Hematopoietic multipotent progenitor cell treated with erythropoietin and hydrocortisone succinate and interleukin-3 and kit ligand, for 8 days (in vitro differentiated cells): Measurements from ENCODE around the gene MRPS26.
"Not testable (repeated sequence)": the region's sequence is repeated elsewhere in the genome, so short reads cannot be mapped to it uniquely, and the experiment has no call there.

Source experiments
- DNase-seq: peaks from one replicate; pipeline ENCODE4 v3.0.0-alpha.2; 2015

MRPS26 gene

DNA sequence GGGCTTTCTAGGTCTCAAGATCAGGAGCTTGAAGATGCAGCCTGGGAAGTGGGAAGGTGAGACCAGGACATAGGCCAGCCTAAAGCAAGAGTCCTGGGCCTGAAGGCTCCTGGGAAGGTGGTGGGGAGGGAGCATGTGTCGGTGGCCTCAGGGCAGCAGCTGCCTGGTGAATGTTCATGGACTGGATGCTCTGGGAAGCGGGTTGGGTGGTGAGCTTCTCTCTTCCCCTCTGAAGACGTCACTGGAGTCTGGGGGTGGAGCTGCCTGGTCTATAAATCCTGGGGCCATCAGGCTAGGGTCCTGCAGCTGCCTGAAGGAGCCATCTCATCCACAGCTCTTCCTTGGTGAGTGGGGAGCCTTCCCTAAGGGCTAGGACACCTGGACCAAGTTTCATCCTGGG is 2.5 kb upstream of the MRPS26 start, which contains the start of gene GNRH2:
TSS of gene GNRH2 (plus strand) at position 301 of the 400 bp plus-strand sequence. CDS start 793 bp downstream, outside the sequence.
- DNase-seq = no peak

DNA sequence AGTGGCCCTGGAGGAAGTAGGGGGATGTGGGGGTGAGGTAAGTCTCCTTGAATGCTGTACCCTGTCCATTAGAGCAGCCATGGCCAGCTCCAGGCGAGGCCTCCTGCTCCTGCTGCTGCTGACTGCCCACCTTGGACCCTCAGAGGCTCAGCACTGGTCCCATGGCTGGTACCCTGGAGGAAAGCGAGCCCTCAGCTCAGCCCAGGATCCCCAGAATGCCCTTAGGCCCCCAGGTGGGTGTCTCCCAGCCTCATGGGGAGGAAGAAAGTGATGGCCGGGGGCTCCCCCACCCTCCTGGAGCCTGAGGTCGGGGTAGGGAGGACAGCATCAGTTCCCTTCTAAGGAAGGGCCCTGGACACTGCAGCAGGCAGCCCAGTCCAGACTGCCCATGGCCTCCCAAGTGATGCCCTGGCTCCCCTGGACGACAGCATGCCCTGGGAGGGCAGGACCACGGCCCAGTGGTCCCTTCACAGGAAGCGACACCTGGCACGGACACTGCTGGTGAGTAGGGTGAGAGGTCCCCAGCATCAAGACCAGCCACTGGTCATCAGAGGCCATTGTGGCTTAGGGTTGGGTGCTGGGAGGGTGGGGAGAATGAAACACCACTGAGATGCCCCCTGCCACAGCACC is 1.4 kb upstream of the MRPS26 start:
- DNase-seq = no peak

DNA sequence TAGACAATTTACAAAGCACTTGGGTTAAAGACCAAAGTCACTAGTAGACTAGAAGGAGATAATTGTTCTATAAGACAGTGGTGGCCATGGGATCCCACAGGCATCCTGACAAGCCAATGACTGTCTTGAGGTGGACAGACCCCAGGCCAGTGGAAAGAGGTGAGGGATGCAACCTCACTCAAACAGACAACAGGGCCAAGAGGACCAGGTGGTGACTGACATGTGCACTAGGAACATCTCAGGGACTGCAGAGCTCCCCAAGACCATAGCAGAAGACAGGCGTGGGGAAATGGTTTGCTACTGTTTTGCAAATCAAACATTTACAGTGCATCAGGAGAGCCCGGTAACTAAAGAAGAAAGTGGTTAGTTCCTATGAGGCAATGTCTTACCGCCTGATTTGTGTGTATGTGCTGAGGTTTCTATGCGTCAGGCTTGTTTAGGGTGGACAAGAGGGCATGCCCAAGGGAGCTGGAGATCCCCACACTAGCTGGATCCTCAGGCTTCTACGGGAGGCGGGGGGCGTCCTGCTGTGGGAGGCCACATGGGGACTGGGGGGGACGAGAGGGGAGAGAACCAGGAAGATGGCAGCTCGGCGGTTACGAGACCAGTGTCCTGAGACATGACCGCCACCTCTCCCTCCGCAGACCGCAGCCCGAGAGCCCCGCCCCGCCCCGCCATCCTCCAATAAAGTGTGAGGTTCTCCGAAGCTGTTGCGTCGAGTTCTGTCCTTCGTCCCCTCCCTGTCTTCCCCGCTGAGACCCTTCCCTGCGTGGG is 623 bp upstream of the MRPS26 start:
- DNase-seq = no peak

DNA sequence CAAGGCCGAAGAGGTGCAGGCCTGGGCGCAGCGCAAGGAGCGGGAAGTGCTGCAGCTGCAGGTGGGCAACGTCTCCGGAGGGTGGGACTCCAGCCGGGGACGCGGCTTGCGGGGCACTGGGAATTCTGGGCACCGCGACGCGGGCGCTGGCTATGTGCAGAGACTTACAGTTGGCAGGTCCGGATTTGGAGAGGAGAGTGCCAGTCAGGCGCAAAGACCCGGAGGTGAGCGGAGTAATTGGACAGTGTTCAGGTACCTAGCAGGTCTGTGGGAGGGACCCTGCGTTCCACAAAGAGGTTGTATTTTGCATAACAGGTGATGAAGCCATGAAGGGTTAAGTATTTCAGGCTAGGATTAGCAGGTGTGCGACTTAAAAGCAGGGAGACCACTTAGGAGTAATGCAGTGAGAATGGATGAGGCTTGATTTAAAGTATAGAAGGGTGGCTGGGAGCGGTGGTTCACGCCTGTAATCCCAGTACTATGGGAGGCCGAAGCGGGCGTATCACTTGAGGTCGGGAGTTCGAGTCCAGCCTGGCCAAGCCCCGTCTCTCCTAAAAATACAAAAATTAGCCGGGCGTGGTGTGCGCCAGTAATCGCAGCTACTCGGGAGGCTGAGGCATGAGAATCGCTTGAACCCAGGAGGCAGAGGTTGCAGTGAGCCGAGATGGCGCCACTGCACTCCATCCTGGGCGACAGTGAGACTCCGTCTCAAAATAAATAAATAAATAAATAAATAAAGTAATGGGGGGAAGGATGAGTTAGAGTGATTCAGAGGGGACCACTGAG is 1.0 kb downstream of the MRPS26 start:
- no peak for DNase-seq

DNA sequence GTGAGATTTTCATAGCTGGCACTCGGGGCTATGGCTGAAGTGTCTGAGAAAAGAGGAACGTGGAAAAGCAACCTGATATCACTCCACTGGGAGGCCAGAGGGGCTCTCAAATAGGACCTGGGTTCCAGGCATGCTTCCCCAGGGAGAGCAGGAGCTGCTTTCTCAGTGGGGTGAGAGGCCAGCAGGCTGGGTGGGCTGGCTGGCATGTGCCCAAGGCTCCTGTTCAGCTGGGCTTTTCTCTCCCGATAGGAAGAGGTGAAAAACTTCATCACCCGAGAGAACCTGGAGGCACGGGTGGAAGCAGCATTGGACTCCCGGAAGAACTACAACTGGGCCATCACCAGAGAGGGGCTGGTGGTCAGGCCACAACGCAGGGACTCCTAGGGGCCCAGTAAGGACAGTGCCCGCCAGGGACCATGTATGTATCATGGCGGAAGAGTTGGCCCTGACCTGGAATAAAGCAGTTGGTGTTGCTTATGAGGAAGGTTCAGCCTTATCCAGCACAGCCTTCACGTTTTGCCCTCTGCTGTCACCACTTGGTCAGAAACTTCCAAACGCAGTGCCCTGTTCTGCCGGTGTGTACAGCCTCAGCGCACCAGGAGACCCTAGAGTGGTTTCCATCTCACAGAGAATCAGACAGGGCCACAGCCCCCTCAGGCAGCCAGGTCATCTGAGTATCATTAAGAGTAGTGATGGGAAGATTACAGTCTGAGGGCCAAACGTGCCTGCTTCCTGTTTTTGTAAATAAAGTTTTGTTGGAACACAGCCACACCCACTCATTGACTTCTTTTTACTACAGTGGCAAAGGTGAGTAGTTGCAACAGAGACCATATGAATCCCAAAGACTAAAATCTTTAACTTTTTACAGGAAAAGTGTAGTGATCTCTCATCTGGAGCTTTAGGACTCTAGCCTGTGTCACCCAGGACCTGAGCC is 1.9 kb downstream of the MRPS26 start:
- peak; percentile 10 for DNase-seq

DNA sequence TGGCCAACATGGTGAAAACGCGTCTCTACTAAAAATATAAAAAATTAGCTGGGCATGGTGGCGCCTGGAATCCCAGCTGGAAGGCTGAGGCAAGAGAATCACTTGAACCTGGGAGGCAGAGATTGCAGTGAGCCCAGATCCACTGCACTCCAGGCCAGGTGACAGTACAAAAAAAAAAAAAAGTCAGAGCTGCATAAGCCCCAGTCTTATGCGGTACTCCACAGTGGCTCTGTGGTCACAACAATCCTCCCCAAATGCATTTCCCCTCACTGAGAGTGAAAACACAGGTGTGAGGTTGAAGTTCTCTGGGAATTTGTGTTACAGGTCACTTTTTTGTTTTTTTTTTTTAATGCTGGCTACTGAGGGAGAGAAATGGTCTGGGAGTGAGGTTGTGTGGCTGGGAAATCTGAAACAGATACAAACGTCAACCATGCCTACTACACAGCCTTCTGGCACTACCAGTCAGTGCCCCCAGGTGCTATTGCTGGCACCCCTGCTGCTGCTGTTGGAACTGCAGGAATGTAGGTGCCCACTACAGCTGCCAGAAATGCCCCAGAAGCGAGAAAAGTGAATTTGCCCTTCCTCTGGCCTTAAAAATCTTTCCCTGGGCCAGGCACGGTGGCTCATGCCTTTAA is 5.7 kb downstream of the MRPS26 start:
- no peak for DNase-seq

DNA sequence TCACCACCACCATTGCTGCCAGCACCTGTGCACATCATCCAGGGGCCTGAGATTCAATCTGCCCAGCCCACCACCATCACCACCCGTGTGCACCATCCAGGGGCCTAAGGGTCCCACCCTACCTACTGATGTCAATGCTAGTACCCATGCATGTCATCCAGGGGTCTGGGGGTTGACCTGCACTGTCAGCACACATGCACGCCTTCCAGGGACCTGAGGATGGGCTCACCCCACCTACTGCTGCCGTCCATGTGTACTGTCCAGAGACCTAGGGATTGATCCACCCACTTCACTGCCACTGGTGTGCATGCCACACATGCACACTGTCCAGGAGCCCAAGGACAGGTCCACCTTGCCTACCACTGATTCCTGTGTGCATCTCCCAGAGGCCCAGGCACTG is 13.6 kb downstream of the MRPS26 start:
- no peak for DNase-seq

DNA sequence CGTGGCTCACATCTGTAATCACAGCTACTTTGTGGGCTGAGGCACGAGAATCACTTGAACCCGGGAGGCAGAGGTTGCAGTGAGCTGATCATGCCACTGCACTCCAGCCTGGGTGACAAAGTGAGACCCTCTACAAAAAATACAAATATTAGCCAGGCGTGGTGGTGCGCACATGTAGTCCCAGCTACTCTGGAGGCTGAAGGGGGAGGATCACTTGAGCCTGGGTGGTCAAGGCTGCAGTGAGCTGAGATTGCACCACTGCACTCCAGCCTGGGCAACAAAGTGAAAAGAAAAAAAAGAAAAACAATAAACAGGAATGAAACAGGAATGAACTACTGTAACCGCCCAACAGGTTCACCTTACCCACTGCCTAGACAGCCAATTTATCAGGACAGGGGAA is 18.3 kb downstream of the MRPS26 start:
- DNase-seq = not testable (repeated sequence)

DNA sequence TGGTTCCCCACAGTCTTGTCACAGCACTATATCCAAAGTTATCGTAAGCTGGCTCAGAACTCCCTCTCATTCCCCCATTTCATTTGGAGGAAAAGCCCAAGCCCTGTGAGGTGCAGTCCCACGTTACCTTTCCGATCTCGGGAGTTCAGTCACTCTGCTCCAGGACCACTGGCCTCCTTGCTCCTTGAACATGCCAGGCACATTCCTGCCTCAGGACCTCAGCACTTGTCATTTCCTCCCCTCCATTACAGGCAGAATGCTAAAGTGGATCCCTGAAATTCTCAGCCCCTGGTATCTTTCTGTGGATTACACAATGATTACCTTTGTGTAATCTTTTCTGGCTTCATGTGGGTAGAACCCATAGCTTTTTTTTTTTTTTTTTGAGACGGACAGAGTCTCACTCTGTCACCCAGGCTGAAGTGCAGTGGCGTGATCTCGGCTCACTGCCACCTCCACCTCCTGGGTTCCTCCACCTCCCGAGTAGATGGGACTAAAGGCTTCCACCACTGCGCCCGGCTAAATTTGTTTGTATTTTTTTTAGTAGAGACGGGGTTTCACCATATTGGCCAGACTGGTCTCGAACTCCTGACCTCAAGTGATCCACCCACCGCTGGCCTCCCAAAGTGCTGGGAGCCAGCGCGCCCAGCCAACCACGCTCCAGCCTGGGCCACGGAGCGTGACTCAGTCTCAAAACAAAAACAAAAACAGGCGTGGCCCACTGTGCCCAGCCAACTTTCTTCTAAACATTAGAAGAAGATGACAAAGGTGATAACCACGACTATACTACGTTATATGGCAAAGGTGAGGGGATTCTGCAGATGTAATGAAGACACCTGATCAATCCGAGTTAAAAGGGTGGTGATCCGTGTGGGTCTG is 21.5 kb downstream of the MRPS26 start:
- DNase-seq = no peak

DNA sequence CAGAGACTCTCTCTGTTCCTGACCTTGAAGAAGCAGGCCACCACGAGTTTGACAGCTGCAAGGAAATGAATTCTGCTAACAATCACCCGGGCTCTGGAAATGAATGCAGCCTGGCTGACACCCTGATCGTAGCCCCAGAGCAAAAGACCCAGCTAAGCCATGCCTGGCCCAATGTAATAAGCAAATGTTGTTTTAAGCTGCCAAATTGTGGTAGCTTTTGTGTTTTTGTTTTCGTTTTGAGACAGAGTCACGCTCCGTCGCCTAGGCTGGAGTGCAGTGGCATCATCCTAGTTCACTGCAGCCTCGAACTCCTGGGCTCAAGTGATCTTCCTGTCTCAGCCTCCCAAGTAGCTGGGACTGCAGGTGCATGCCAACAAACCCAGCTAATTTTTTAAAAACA is 22.2 kb downstream of the MRPS26 start:
- no peak for DNase-seq

DNA sequence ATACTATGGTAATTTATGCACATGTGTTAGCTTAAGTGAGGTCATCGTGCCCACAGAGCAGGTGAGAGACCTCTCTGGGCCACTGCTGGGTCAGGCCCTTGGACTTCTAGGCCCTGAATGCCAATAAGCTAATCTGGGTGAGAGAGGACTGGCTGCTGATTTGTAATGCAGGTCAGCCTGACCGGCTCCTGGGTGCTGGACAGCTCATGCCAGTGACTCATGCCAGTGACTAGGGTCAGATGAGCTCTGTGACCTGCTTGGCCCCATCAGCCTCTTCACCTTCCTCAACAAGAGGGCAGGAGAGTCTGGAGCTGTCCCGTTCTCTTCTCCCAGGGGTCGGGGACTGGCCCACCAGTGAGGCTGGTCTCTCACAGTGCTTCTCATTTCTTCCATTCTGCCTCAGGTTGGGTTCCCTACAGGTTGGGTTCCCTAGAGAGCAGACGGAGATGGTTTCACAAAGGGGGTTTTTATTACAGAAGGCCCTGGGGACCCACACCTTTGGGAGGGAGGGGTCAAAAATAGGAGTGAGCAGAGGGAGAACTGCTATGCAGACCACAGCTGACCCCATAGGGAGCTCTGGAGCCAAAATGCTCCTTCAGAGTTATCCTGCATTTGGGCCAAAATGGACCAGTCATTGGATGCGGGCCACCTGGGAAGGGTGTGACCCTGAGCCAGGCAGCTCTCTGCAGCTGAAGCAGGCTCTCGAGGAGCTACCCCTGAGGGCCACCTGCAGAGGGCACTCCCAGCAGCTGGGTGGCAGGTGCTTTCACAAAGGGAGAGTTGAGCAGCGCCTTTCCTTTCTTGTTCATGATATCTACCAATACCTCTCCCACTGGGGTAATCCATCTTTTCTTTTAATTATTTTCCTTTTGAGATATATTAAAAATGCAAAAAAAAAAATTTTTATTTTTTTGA is 23.4 kb downstream of the MRPS26 start:
- peak; percentile 52 for DNase-seq

DNA sequence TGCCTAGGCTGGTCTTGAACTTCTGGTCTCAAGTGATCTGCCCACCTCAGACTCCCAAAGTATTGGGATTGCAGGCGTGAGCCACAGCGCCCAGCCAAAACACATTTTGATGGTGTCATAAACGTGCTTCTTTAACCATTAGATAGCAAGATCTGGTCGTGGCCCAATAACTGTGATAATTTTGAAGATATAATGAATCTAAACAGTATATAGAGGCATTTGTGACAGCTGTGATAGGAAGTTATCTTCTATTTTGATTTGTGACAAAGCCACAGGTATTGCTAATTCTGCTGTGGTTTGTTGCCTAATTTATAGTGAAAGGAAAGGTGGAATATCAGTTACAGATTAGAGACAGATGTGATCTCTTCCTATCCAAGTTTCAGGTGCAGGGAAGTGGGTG is 24.9 kb downstream of the MRPS26 start:
- no peak for DNase-seq

DNA sequence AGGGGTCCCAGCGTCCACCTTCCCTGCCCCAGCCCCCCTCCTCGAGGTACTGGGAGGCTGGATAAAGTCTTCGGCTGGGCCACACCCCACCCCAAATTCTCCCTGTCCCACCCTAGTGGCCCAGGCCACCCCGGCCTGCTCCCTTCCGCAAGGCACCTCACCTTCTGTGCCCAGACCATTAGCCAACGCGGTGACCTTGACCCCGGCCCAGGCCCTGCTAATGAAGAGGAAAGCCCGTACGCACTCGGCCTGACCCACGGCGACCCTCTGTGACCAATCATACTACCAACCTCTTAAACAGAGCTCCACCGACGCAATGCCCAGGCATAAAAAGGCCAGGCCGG is 25.4 kb downstream of the MRPS26 start:
- DNase-seq = no peak

DNA sequence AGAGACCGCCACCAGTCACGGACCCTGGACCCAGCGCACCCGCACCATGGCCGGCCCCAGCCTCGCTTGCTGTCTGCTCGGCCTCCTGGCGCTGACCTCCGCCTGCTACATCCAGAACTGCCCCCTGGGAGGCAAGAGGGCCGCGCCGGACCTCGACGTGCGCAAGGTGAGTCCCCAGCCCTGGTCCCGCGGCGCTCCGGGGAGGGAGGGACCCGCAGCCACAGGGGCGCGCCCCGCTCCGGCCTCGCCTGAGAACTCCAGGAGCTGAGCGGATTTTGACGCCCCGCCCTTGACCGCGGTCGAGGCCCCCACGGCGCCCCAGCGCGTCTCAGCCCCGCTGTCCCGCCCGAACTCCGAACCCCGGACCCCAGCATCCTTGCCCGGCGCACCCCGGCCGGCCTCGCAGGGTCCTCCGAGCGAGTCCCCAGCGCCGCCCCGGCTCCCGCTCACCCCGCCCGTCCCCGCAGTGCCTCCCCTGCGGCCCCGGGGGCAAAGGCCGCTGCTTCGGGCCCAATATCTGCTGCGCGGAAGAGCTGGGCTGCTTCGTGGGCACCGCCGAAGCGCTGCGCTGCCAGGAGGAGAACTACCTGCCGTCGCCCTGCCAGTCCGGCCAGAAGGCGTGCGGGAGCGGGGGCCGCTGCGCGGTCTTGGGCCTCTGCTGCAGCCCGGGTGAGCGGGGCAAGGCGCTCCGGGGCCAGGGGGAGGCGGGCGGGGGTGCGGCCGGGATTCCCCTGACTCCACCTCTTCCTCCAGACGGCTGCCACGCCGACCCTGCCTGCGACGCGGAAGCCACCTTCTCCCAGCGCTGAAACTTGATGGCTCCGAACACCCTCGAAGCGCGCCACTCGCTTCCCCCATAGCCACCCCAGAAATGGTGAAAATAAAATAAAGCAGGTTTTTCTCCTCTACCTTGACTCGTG is 26.0 kb downstream of the MRPS26 start, which contains the start of gene OXT:
TSS of gene OXT (plus strand) at position 11 of the 920 bp plus-strand sequence. CDS start at position 47, 36 bp downstream.
- no peak for DNase-seq

DNA sequence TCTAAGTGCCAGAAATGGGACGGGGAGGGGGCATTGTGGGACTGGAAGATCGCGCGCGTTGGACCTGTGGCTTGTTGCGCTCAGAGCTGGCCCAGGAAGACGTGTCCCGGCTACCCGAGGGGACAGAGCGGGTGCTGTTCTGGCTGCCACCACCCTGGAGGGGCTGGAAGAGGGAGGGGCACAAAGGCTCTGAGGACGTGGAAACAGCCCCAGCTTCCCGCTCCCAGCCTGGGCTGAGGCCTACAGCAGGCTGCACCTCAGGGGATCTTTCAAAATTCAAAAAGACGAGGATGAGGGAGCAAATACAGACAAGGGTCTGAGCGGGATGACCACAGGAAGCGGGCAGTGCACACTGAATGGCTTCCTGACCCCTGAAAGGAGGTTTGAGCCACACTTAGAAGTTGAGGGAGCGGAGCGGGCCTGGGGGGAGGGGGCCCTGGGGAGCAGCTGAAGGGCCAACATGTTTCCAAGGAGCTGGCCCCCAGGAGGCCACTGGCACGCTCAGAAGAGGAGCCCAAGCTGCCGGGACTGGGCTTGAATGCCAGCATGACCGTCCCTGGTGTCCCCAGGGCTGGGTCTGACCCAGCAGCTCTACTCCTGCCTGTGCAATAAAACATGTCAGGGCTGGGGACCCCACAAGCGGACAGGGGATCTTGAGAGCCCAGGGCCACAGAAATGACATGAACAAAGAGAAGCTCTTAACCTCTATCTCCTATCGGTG is 26.8 kb downstream of the MRPS26 start:
- no peak for DNase-seq

DNA sequence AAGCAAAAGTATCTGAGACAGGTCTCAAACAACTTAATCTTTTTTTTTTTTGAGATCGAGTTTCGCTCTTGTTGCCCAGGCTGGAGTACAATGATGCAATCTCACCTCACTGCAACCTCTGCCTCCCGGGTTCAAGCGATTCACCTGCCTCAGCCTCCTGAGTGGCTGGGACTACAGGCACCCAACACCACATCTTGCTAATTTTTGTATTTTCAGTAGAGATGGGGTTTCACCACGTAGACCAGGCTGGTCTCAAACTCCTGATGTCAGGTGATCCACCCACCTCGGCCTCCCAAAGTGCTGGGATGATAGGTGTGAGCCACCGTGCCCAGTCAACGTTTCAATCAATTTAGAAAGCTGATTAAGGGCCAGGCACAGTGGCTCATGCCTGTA is 27.4 kb downstream of the MRPS26 start:
- not testable (repeated sequence) for DNase-seq

DNA sequence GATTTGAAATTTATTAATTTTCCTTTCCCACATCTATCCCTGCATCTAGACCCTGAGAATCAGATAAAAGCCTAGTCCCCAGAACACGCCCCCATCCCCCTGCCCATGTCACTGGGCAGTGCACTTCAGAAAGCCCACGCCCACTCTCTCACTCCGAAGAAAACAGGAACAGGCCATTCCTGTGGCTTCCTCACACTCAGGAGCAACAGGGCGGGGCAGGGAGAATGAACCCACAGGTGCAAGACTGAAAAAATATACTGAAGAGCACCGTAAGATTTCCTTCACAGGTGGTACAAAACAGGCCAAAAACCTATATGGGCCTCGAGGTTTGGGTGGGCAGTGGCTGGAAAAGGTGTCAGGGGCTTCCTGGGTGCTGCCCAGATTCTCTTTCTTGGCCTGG is 29.0 kb downstream of the MRPS26 start:
- no peak for DNase-seq

DNA sequence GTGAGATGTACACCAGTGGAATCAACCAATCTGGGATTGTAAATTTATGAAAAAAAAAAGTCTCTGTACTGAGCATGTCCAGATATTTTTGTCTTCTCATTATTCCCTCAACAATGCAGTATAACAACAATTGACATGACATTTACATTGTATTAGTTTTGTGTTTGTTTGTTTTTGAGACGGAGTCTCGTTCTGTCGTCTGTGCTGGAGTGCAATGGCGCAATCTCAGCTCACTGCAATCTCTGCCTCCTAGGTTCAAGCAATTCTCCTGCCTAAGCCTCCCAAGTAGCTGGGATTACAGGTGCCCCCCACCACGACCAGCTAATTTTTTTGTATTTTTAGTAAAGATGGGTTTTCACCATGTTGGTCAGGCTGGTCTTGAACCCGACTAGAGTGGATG is 29.5 kb downstream of the MRPS26 start:
- not testable (repeated sequence) for DNase-seq
